Mononuclear cell (primary cell): ENCODE data around the gene PEX11G. TPM values are rescaled to one million over a fixed set of nuclear protein-coding genes. Genes with fewer than 3 reads are reported as not detected.

Source experiments
- total RNA-seq: library from RNA; depleted of rRNA; stranded (reverse); fragments of >200 nt; gene quantifications from one replicate; pipeline ENCODE4 v1.2.3, GENCODE V29; 2012

Gene PEX11G
- total RNA-seq, 1 donor, result 0.21 TPM

Other genes with a start within 250 kb of the PEX11G start
- 7.5 TPM for gene INSR, start 194.6 kb downstream of the PEX11G start, total RNA-seq
- gene ARHGEF18, start 140.1 kb downstream of the PEX11G start, total RNA-seq, result 45.0 TPM
- 4.0 TPM for gene ZNF358, start 27.1 kb upstream of the PEX11G start, total RNA-seq
- 7.9 TPM for gene MCOLN1, start 33.6 kb upstream of the PEX11G start, total RNA-seq
- 54.3 TPM for gene PNPLA6, start 46.7 kb upstream of the PEX11G start, total RNA-seq
- 0.10 TPM for gene CAMSAP3, start 106.8 kb upstream of the PEX11G start, total RNA-seq
- 53.2 TPM for gene XAB2, start 140.5 kb upstream of the PEX11G start, total RNA-seq
- 14.3 TPM for gene PET100, start 140.8 kb upstream of the PEX11G start, total RNA-seq
- 0.63 TPM for gene PCP2, start 144.7 kb upstream of the PEX11G start, total RNA-seq
- gene STXBP2, start 148.1 kb upstream of the PEX11G start, total RNA-seq, result 89.7 TPM
- gene RETN, start 180.0 kb upstream of the PEX11G start, total RNA-seq, result 47.2 TPM
- gene MCEMP1, start 188.1 kb upstream of the PEX11G start, total RNA-seq, result 1.8 TPM
- 25.5 TPM for gene TRAPPC5, start 191.8 kb upstream of the PEX11G start, total RNA-seq
- 25.4 TPM for gene FCER2, start 213.1 kb upstream of the PEX11G start, total RNA-seq
- 0.63 TPM for gene CLEC4G, start 243.1 kb upstream of the PEX11G start, total RNA-seq